ENCODE measurements around the gene BPNT1.
"Not testable (repeated sequence)": the region's sequence is repeated elsewhere in the genome, so short reads cannot be mapped to it uniquely, and the experiment has no call there.

- TF ChIP-seq YY1 (IDR thresholded peaks at IDR 0.05); CTCF (IDR thresholded peaks at IDR 0.05; ENCODE audit: low read depth, low read length, missing input control); ATF3 (IDR thresholded peaks at IDR 0.05); HNF4A (conservative IDR thresholded peaks at IDR 0.05): not testable (repeated sequence)
These were observed 23.0 kb upstream of the BPNT1 start for GRCh38 chr1:220112600-220112999.
